CD4-positive, alpha-beta T cell treated with Interleukin-21 for 1 hour (primary cell): Measurements from ENCODE around the gene TMX1.

ENCODE experiments used
- DNase-seq: peaks from one replicate; pipeline ENCODE4 v3.0.0-alpha.2; 2020

TMX1 gene

DNA sequence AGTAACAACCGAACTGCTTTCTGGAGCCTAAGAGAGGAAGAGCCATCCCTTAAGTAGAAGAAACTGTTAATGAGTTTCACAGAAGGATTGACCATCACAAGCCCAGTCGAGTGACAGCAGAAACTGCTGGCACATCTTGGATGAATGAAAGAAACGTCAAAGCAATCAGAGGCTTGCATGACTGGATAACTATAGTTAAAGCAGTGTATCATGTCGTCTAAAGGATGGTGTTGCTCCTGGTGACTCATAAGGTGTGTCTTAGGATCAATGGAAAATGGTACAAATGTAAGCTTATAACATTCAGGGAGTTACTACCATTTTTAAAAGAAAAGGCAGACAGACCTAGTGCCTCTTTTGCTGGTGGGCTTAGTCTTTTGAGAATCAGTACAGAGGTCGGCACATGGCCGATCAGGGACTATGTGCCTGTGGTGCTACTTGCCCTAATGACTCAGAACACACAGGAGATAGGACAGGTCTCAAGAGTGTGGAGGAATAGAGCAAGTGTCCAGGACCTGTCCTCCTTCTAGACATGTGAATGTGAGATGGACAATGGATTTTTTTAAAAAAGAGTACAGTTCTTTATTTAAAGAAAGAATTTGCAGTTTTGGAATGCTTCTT is 55.7 kb downstream of the TMX1 start:
- no peak for DNase-seq

DNA sequence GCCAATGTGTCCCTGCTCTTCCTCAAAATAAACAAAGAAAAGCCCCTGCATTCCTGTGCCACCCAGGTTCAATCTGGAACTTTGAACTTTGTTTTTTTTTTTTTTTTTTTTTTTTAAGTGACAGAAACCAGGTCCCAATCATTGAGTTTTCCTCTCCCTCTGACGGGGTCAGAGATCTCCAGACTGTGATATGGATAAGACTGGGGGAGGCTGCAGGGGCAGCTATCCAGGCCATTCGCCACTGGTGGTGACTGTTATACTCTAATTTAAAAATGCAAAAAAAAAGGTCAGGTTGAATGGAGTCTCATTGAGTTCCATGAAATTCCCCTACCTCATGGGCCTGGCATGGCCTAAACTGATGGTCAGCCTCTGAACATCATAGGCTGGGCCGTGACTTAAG is 57.0 kb downstream of the TMX1 start:
- no peak for DNase-seq

DNA sequence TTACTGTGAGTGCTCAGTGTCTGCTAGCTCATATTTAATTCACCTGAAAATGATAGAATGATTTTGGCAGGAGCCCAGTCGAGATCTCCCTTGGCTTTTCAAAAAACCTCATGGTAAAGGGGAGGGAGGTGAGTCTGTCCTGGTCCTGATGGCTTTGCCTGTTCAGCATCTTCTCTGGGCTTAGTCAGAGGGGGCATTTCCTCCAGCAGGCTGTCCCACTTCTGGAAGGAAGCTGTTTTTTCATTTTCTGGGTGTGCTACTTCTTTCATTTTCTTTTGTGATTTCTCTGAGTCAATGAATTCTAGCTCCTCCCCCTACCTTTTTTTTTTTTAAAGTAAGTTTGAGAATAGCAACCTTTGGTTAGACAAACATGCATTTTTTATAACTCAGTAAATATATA is 58.8 kb downstream of the TMX1 start:
- no peak for DNase-seq

DNA sequence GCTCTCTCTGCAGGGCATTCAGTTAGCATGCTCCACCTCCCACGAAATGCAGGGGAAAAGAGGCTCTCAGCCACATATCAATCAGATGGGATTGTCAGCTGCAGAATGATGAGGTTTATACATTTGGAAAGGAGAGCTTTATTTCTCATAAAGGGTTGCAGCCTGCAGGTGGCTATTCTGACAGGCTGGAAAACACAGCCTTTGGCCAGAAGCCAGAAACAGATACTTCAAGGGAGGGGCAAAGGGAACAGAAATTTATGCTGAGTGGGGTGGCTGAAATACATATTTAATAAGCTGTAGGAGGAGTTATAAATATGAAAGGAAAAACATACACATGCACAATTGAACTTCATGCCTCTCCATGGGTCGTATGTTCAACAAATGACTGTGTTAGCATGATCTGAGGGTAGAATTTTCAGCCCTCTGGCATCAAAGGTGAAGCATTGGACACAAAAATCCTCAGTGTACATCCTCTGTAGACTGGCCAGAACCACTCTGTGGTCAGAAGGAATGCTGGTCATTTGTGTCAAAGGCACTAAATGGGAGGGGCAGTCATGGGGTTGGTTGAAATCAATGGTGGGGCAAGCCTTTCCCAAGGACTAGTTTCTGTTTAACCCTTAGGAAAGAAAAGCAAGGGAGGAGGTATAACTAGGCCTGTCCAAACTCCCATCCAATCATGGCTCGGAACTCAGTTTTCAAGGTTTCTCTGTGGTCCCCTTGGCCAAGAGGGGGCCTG is 62.4 kb downstream of the TMX1 start:
- DNase-seq: no peak

DNA sequence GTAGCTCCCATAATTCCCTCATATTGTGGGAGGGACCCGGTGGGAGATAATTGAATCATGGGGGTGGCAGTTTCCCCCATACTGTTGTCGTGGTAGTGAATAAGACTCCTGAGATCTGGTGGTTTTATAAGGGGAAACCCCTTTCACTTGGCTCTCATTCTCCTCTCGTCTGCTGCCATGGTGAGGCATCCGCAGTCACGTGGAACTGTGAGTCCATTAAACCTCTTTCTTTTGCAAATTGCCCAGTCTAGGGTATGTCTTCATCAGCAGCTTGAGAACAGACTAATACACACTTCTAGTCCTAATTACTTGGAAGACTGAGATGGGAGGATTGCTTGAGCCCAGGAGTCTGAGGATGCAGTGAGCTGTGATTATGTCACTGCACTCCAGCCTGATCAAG is 64.4 kb downstream of the TMX1 start:
- no peak for DNase-seq

DNA sequence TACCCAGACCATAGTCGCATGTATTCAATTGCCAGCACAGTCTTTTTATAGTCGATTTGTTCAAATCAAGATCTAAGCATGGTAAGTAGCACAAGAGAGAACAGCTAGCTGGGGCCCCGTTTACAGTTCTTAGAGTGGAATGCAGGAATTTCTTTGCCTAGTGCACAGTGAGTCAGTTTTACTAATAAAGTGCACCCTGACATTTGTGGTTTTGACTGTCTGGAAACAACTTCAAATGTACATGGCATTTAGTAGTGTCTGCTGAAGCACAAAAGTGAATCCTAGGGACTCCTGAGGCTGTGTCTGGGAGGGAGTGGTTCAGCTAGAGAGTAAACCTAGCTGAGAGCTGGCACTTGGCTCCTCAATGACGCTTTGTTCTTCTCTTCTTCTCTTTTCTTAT is 64.9 kb downstream of the TMX1 start:
- DNase-seq: no peak

DNA sequence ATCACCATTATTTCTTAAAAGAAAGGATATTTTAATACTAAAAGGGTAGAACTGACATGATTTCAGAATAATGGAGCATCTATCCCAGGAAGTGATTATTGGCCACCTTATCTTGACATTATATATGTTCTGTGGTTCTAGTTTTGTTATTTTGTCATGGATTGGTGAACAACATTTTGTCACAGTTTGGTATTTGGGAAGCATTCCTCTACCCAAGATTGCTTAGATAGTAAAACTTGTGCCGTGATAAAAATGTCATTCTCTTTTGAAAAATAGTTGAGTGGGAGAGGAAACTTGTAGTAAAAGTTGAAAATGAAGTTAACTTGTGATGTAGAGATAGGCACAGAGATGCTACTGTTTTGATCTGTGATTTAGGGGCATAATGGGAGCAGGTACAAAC is 65.7 kb downstream of the TMX1 start:
- DNase-seq: no peak
